Breast epithelium (tissue), 4 donors: ENCODE data around the gene HCRTR2. TPM values are rescaled to one million over a fixed set of nuclear protein-coding genes. Genes with fewer than 3 reads are reported as not detected.

Experiments
- DNase-seq, 2 donors: peaks; one replicate each; pipeline ENCODE4 v3.0.0-alpha.2; 2019; ENCODE audit warnings: low spot score in 2 of 2
- H3K27ac ChIP-seq, 2 donors: fragments of 200-600 bp; sonication (generic) in 1 of 2; one replicate each; pipeline ENCODE4 v1.5.1; 2016 to 2019; ENCODE audit warnings: mild to moderate bottlenecking in 1 of 2
- H3K27me3 ChIP-seq, 2 donors: fragments of 200-600 bp; sonication (generic) in 1 of 2; one replicate each; pipeline versions ENCODE4 v1.5.1 to v1.6.0; 2017 to 2019; ENCODE audit warnings: control low read depth in 1 of 2, mild to moderate bottlenecking in 1 of 2
- H3K36me3 ChIP-seq: fragments of 200-600 bp; one replicate; pipeline ENCODE4 v1.5.1; 2019
- H3K4me1 ChIP-seq, 2 donors: fragments of 200-600 bp; sonication (generic); one replicate each; pipeline ENCODE4 v1.5.1; 2016 to 2019; ENCODE audit warnings: control low read depth in 1 of 2
- H3K4me3 ChIP-seq, 3 donors: fragments of 200-600 bp; sonication (generic); 1 replicate in 2 of 3; 2 replicates in 1 of 3; pipeline ENCODE4 v1.5.1; 2016 to 2019; ENCODE audit warnings: mild to moderate bottlenecking in 3 of 3, moderate library complexity in 2 of 3
- H3K9me3 ChIP-seq, 2 donors: fragments of 200-600 bp; sonication (generic) in 1 of 2; one replicate each; pipeline ENCODE4 v1.5.1; 2016 to 2019; ENCODE audit warnings: control low read depth in 1 of 2
- CTCF ChIP-seq, 3 donors: fragments of 450-650 bp; IDR thresholded peaks; one replicate each; pipeline ENCODE4 v1.5.1; 2016 to 2017; ENCODE audit warnings: antibody characterized with exemption in 3 of 3, mild to moderate bottlenecking in 3 of 3, moderate library complexity in 3 of 3
- POLR2A ChIP-seq: fragments of 450-650 bp; IDR thresholded peaks from one replicate; pipeline ENCODE4 v1.6.1; 2016; ENCODE audit warnings: antibody characterized with exemption, mild to moderate bottlenecking, moderate library complexity
- POLR2AphosphoS5 ChIP-seq, 3 donors: sonication (generic); formaldehyde crosslinking; IDR thresholded peaks; one replicate each; pipeline ENCODE4 v1.6.1; 2017; ENCODE audit warnings: antibody characterized with exemption in 3 of 3
- intact Hi-C: fragments of 100-400 bp; cut with DNase I; formaldehyde crosslinking; loops from one replicate; pipeline ENCODE4 v1.15.1; 2023; ENCODE audit warnings: low total_unique reads
- total RNA-seq, 3 donors: library from RNA; depleted of rRNA; stranded (reverse); fragments of >200 nt; gene quantifications; one replicate each; pipeline ENCODE4 v1.1.0, GENCODE V29; 2016

The HCRTR2 gene
- total RNA-seq, 3 donors from 2014 or later, result not detected

GRCh38 chr6:55276745-55277530, 102.6 kb downstream of the HCRTR2 start:
- no peaks in the 10 kb centered on the region for H3K4me1 ChIP-seq
- TF ChIP-seq POLR2AphosphoS5 (IDR thresholded peaks at IDR 0.05) (no peak), CTCF (IDR thresholded peaks at IDR 0.05) (peak in 2 of 3 donors; percentile 35 to 57)
- H3K36me3 ChIP-seq, result no peaks in the 10 kb centered on the region
- intact Hi-C loops, result no loop called here
- no peaks in the 10 kb centered on the region for H3K9me3 ChIP-seq
- no peak overlapping the region for H3K4me3 ChIP-seq
- no peaks in the 10 kb centered on the region for H3K27me3 ChIP-seq
- DNase-seq, result no peak
- H3K27ac ChIP-seq, result no peak overlapping the region

GRCh38 chr6:55277646-55278045, 103.3 kb downstream of the HCRTR2 start:
- H3K36me3 ChIP-seq, result no peaks in the 10 kb centered on the region
- no peaks in the 10 kb centered on the region for H3K27me3 ChIP-seq
- TF ChIP-seq POLR2AphosphoS5 (IDR thresholded peaks at IDR 0.05), result no peak
- TF ChIP-seq POLR2A, result no peak
- no peak for TF ChIP-seq CTCF (IDR thresholded peaks at IDR 0.05)
- H3K4me3 ChIP-seq, result no peak overlapping the region
- no peaks in the 10 kb centered on the region for H3K4me1 ChIP-seq
- no peaks in the 10 kb centered on the region for H3K9me3 ChIP-seq
- intact Hi-C loops, result no loop called here
- H3K27ac ChIP-seq, result no peak overlapping the region
- no peak for DNase-seq

GRCh38 chr6:55281215-55281614, 106.9 kb downstream of the HCRTR2 start:
- TF ChIP-seq CTCF (IDR thresholded peaks at IDR 0.05) (no peak), POLR2AphosphoS5 (IDR thresholded peaks at IDR 0.05) (no peak), POLR2A (no peak)
- DNase-seq, result no peak
- Histone ChIP-seq H3K9me3 (no peaks in the 10 kb centered on the region), H3K4me1 (no peaks in the 10 kb centered on the region), H3K36me3 (no peaks in the 10 kb centered on the region), H3K27ac (no peak overlapping the region), H3K4me3 (no peak overlapping the region), H3K27me3 (no peaks in the 10 kb centered on the region)
- intact Hi-C loops, result no loop called here

DNA sequence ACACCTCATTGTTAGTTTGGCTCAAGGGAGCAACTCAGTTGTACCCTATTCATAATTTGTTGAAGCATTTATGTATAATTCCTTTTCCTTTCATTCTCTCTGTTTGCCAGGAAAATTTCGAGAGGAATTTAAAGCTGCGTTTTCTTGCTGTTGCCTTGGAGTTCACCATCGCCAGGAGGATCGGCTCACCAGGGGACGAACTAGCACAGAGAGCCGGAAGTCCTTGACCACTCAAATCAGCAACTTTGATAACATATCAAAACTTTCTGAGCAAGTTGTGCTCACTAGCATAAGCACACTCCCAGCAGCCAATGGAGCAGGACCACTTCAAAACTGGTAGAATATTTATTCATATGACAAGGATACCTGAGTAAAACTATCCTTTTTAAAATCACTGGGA, 107.8 kb downstream of the HCRTR2 start:
- H3K36me3 ChIP-seq, result no peaks in the 10 kb centered on the region
- H3K4me1 ChIP-seq, result no peaks in the 10 kb centered on the region
- DNase-seq, result no peak
- H3K27me3 ChIP-seq, result no peaks in the 10 kb centered on the region
- no peak overlapping the region for H3K4me3 ChIP-seq
- H3K9me3 ChIP-seq, result no peaks in the 10 kb centered on the region
- TF ChIP-seq POLR2A (no peak), CTCF (IDR thresholded peaks at IDR 0.05) (no peak), POLR2AphosphoS5 (IDR thresholded peaks at IDR 0.05) (no peak)
- no peak overlapping the region for H3K27ac ChIP-seq
- intact Hi-C loops, result no loop called here

GRCh38 chr6:55286824-55287223, 112.5 kb downstream of the HCRTR2 start:
- H3K27ac ChIP-seq, result no peak overlapping the region
- H3K27me3 ChIP-seq, result no peaks in the 10 kb centered on the region
- intact Hi-C loops, result loop anchor here (5.0 kb wide), 1 partner anchor 415 kb away; no protein-coding TSS in a partner anchor
- no peak for DNase-seq
- TF ChIP-seq CTCF (IDR thresholded peaks at IDR 0.05), result no peak
- TF ChIP-seq POLR2A, result no peak
- TF ChIP-seq POLR2AphosphoS5 (IDR thresholded peaks at IDR 0.05), result no peak
- no peaks in the 10 kb centered on the region for H3K4me1 ChIP-seq
- H3K9me3 ChIP-seq, result no peaks in the 10 kb centered on the region
- no peaks in the 10 kb centered on the region for H3K36me3 ChIP-seq
- H3K4me3 ChIP-seq, result no peak overlapping the region
